ENCODE data around the gene TTC7B. TPM values are rescaled to one million over a fixed set of nuclear protein-coding genes. Genes with fewer than 3 reads are reported as not detected.

TTC7B gene
- total and polyA plus RNA-seq, 2 donors (not counting 3 experiments of a cell fraction or from before 2014, with no cell fraction given): 46.8 to 76.5 TPM

DNA sequence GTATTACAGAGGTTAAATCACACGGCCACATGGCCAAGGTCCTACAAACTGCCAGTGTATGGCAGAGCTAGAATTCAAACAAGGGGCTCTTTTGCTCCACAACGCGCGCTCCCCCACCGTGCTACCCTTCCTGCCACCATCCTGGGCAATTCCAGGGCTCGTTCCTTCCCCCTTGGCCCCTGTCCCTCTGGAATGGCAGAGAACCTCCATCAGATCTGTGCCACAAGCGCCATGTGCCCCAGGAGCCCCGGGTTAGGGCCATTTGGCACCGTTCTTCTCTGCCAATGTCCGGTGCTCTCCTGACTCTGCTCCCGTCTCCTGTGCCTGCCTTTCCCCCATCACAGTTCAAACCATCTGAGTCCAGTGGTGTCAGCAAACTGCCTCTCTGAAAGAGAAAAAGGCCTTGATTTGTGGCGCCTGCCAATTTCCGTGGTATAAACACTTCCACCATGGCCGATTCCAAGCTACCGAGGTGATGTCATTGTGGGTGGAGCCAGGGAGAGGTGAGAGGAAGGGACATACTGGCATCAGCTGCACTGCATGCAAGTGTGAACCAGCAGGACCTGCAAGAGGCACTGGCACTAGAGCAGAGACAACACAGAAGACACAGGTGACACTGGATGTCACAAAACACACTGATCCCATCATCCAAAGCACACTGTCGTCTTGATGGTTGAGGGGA, 256.3 kb downstream of the TTC7B start:
- dilution Hi-C loops (cut with MboI; ENCODE audit: extremely low pct_ligation_motif_present, low sequenced_read_pairs): no loop called here
- TF ChIP-seq MYC (IDR thresholded peaks at IDR 0.05; ENCODE audit: low read depth, low read length) (no peak), JUN (IDR thresholded peaks at IDR 0.05; ENCODE audit: borderline replicate concordance, insufficient read depth, insufficient read length, low read depth) (no peak), GATA2 (IDR thresholded peaks at IDR 0.05; ENCODE audit: insufficient read depth, insufficient read length, low read depth, low read length) (no peak), POLR2A (IDR thresholded peaks at IDR 0.05; ENCODE audit: low read depth, low read length) (no peak), FOS (IDR thresholded peaks at IDR 0.05; ENCODE audit: borderline replicate concordance, insufficient read depth, low read length) (no peak), POLR2AphosphoS5 (IDR thresholded peaks at IDR 0.05; ENCODE audit: insufficient read depth, low read depth, low read length) (no peak), EZH2 (IDR thresholded peaks at IDR 0.05; ENCODE audit: borderline replicate concordance, low read depth, low read length, severe bottlenecking) (no peak)
- TF ChIP-seq, protein P1, sequence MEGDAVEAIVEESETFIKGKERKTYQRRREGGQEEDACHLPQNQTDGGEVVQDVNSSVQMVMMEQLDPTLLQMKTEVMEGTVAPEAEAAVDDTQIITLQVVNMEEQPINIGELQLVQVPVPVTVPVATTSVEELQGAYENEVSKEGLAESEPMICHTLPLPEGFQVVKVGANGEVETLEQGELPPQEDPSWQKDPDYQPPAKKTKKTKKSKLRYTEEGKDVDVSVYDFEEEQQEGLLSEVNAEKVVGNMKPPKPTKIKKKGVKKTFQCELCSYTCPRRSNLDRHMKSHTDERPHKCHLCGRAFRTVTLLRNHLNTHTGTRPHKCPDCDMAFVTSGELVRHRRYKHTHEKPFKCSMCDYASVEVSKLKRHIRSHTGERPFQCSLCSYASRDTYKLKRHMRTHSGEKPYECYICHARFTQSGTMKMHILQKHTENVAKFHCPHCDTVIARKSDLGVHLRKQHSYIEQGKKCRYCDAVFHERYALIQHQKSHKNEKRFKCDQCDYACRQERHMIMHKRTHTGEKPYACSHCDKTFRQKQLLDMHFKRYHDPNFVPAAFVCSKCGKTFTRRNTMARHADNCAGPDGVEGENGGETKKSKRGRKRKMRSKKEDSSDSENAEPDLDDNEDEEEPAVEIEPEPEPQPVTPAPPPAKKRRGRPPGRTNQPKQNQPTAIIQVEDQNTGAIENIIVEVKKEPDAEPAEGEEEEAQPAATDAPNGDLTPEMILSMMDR (IDR thresholded peaks at IDR 0.05; ENCODE audit: extremely low read depth in 1 of 2, insufficient read depth in 1 of 2, low read depth in 1 of 2, low read length in 2 of 2): no peak
- TF ChIP-seq, protein P2, sequence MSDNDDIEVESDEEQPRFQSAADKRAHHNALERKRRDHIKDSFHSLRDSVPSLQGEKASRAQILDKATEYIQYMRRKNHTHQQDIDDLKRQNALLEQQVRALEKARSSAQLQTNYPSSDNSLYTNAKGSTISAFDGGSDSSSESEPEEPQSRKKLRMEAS (IDR thresholded peaks at IDR 0.05; ENCODE audit: insufficient read depth, insufficient read length): no peak
- H4K20me1 ChIP-seq (replicated peaks; ENCODE audit: control insufficient read depth, extremely low read depth, insufficient read depth, low read length): no peaks in the 10 kb centered on the region
- FAIRE-seq (no peak), DNase-seq (ENCODE audit: low read depth, low spot score) (no peak)
- no peaks in the 10 kb centered on the region for H3K27me3 ChIP-seq (ENCODE audit: control insufficient read depth in 2 of 2, insufficient read depth in 2 of 2, low read length in 2 of 2)
- H3K4me3 ChIP-seq (replicated peaks in 1 of 3; ENCODE audit: insufficient read depth in 1 of 3, low read depth in 1 of 3, low read length in 3 of 3): no peak overlapping the region
- intact Hi-C loops (cut with micrococcal nuclease): no loop called here
- H2AFZ ChIP-seq (ENCODE audit: low read depth, low read length): no peak overlapping the region
- H3K4me1 ChIP-seq (ENCODE audit: control insufficient read depth, extremely low read depth, insufficient read depth, low read length): no peaks in the 10 kb centered on the region
- BruUV-seq (replicated peaks): no TSS peak
- no peak overlapping the region for H3K27ac ChIP-seq (ENCODE audit: insufficient read depth, low read depth, low read length)
- POLR2A ChIA-PET: no interaction called here
- no peaks in the 10 kb centered on the region for H3K36me3 ChIP-seq (ENCODE audit: control insufficient read depth in 2 of 2, extremely low read depth in 1 of 2, insufficient read depth in 2 of 2, low read length in 2 of 2)
- CTCF ChIA-PET: no interaction called here
- no peak overlapping the region for H3K4me2 ChIP-seq (ENCODE audit: insufficient read depth, low read length)
- H3K9me1 ChIP-seq (replicated peaks; ENCODE audit: control insufficient read depth, extremely low read depth, insufficient read depth, low read length): no peaks in the 10 kb centered on the region
- H3K9ac ChIP-seq (replicated peaks; ENCODE audit: extremely low read depth, insufficient read depth, low read length): no peak overlapping the region
- H3K9me3 ChIP-seq (replicated peaks; ENCODE audit: control insufficient read depth, insufficient read depth, low read length): no peaks in the 10 kb centered on the region
- no peaks in the 10 kb centered on the region for H3K79me2 ChIP-seq (ENCODE audit: control insufficient read depth, insufficient read depth, low read length)

Measured in endothelial cell of umbilical vein (primary cell).